ENCODE data around the gene TMEM123.

TMEM123 gene

DNA sequence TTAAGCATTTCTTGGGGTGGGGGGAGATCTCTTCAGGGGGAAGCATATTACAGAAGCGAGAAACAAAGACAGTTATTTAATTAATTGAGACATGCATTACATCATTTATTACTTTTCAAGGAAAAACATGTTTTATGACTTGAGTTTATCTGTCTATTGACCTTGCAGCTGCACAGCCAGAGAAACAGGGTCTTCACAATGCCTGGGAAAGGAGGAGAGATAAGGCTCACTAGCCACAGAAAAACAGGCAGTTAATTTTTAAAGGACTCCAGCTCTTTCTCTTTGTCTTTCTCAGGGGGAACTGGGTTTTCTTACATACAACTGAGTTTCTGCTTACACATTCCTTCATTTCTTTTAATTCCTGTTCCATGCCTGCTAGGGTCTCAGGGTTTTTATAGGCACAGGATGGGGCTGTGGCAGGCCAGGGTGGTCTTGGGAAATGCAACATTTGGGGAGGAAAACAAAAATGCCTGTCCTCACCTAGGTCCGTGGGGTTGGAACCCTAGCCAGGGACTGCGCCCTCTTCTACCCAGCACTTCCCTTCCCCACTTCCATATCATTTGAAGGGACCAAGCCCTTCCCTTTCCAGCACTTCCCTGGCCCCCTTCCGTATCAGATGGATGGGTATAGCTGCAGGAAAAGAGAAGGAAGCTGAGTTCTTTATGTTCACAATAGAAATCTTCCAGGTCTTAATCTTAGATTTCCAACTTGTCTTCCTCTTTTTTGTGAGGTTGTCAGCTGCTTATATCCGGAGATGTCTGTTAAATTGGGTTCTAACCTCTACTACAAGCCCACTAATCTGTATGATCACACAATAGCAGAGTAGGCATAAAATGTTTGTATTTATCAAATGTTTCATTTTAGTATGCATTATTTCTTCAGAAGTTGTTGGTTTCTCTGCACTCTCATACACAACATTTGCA lies 67.2 kb downstream of the TMEM123 start:
- peaks cover 1% of the 10 kb centered on the region for H3K4me1 ChIP-seq (ENCODE audit: low read depth, poor library complexity, severe bottlenecking)
- no peaks in the 10 kb centered on the region for H4K20me1 ChIP-seq (ENCODE audit: insufficient read depth)
- H3K79me2 ChIP-seq (ENCODE audit: insufficient read depth, low read depth): no peaks in the 10 kb centered on the region
- H3K27ac ChIP-seq: no peak overlapping the region
- no peaks in the 10 kb centered on the region for H3K36me3 ChIP-seq (ENCODE audit: insufficient read depth)
- TF ChIP-seq, protein P1, sequence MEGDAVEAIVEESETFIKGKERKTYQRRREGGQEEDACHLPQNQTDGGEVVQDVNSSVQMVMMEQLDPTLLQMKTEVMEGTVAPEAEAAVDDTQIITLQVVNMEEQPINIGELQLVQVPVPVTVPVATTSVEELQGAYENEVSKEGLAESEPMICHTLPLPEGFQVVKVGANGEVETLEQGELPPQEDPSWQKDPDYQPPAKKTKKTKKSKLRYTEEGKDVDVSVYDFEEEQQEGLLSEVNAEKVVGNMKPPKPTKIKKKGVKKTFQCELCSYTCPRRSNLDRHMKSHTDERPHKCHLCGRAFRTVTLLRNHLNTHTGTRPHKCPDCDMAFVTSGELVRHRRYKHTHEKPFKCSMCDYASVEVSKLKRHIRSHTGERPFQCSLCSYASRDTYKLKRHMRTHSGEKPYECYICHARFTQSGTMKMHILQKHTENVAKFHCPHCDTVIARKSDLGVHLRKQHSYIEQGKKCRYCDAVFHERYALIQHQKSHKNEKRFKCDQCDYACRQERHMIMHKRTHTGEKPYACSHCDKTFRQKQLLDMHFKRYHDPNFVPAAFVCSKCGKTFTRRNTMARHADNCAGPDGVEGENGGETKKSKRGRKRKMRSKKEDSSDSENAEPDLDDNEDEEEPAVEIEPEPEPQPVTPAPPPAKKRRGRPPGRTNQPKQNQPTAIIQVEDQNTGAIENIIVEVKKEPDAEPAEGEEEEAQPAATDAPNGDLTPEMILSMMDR (conservative IDR thresholded peaks at IDR 0.05; ENCODE audit: low read depth, low read length): no peak
- no peak overlapping the region for H3K9ac ChIP-seq
- H3K4me2 ChIP-seq: no peak overlapping the region
- H3K27me3 ChIP-seq (ENCODE audit: insufficient read depth, low read depth): no peaks in the 10 kb centered on the region
- no peak overlapping the region for H2AFZ ChIP-seq (ENCODE audit: low read depth)
- no peak overlapping the region for H3K4me3 ChIP-seq (IDR thresholded peaks at IDR 0.05; ENCODE audit: insufficient read depth, low read depth, low read length)

DNA sequence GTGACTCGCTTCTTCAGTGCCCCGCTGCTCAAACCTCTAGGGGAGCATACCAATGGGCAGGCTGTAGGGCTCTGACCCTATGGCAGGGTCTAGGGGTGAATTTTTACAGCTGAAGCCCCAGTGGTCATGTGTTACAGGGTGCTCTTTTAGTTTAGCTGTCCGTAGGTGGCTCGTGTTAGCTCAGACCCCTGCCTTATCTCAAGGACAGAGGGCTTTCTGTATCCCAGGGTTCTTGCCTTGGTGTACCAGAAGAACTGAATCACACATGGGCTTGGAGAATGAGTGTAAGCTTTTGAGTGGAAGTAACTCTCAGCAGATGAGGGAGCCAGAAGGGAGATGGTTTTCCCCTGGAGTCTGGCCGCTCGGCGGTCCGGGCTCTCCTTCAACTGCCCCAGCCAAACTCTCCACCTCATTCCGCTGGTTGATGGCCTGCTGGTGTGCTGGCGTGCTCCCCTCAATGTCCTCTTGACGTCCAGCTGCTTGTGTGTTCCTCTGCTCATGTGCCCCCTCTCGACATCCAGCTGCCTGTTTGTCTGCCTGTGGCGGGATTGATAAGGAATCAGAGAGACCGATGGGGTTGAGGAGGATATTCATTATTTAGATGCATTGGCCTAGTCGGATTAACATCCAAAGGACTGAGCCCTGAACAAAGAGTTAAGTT lies 68.0 kb downstream of the TMEM123 start:
- TF ChIP-seq, protein P1 (conservative IDR thresholded peaks at IDR 0.05; ENCODE audit: low read depth, low read length): no peak
- Histone ChIP-seq H3K27me3 (ENCODE audit: insufficient read depth, low read depth) (no peaks in the 10 kb centered on the region), H3K27ac (no peak overlapping the region), H3K36me3 (ENCODE audit: insufficient read depth) (no peaks in the 10 kb centered on the region), H3K4me3 (IDR thresholded peaks at IDR 0.05; ENCODE audit: insufficient read depth, low read depth, low read length) (no peak overlapping the region), H3K79me2 (ENCODE audit: insufficient read depth, low read depth) (no peaks in the 10 kb centered on the region), H2AFZ (ENCODE audit: low read depth) (no peak overlapping the region), H3K9ac (no peak overlapping the region), H3K4me1 (ENCODE audit: low read depth, poor library complexity, severe bottlenecking) (no peaks in the 10 kb centered on the region), H4K20me1 (ENCODE audit: insufficient read depth) (no peaks in the 10 kb centered on the region), H3K4me2 (no peak overlapping the region)

DNA sequence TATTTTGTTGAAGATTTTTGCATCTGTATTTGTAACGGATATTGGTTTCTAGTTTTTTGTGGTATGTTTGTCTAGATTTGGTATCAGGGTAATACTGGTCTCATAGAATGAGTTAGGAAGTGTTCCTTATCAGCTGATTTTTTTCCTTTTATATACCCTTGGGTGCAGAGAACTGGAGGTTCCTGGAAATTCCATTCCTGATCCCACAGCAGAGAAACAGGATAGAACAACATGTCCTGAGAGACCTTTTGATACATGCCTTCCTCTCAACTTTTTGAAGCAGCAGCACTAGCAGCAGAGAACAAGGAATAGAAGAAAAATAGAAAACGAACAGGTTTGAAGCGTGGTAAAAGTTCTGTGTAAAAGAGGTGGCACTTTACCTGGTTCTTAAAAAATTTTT lies 68.7 kb downstream of the TMEM123 start:
- H3K9ac ChIP-seq: no peak overlapping the region
- H3K27me3 ChIP-seq (ENCODE audit: insufficient read depth, low read depth): no peaks in the 10 kb centered on the region
- no peak overlapping the region for H3K4me3 ChIP-seq (IDR thresholded peaks at IDR 0.05; ENCODE audit: insufficient read depth, low read depth, low read length)
- no peak overlapping the region for H3K4me2 ChIP-seq
- no peak overlapping the region for H3K27ac ChIP-seq
- H4K20me1 ChIP-seq (ENCODE audit: insufficient read depth): no peaks in the 10 kb centered on the region
- no peaks in the 10 kb centered on the region for H3K36me3 ChIP-seq (ENCODE audit: insufficient read depth)
- no peaks in the 10 kb centered on the region for H3K79me2 ChIP-seq (ENCODE audit: insufficient read depth, low read depth)
- TF ChIP-seq, protein P1 (conservative IDR thresholded peaks at IDR 0.05; ENCODE audit: low read depth, low read length): no peak
- H2AFZ ChIP-seq (ENCODE audit: low read depth): no peak overlapping the region
- H3K4me1 ChIP-seq (ENCODE audit: low read depth, poor library complexity, severe bottlenecking): no peaks in the 10 kb centered on the region

DNA sequence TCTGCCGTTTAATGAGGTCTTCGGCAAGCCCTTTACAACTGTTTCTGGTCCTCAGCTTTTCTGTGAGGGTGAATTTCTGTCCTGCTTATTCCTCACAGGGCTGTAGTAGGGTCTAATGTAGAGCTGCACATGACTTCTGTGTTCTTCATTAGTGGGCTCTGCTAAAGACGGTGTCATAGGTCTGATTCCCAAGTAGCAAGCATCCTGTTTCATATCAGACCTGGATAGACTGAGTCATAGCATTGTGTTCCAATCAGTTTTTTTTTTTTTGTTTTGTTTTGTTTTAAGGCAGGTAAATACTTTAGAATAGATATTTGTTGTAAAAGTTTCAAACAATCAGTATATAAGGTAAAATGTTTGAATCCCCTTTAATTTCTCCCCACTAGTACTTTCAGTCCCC lies 70.2 kb downstream of the TMEM123 start:
- Histone ChIP-seq H3K79me2 (ENCODE audit: insufficient read depth, low read depth) (no peaks in the 10 kb centered on the region), H4K20me1 (ENCODE audit: insufficient read depth) (no peaks in the 10 kb centered on the region), H3K27ac (no peak overlapping the region), H2AFZ (ENCODE audit: low read depth) (no peak overlapping the region), H3K36me3 (ENCODE audit: insufficient read depth) (no peaks in the 10 kb centered on the region), H3K4me3 (IDR thresholded peaks at IDR 0.05; ENCODE audit: insufficient read depth, low read depth, low read length) (no peak overlapping the region), H3K27me3 (ENCODE audit: insufficient read depth, low read depth) (no peaks in the 10 kb centered on the region), H3K4me2 (no peak overlapping the region), H3K4me1 (ENCODE audit: low read depth, poor library complexity, severe bottlenecking) (no peaks in the 10 kb centered on the region), H3K9ac (no peak overlapping the region)
- TF ChIP-seq, protein P1 (conservative IDR thresholded peaks at IDR 0.05; ENCODE audit: low read depth, low read length): no peak
